Measurements from ENCODE around the gene C1orf185. TPM values are rescaled to one million over a fixed set of nuclear protein-coding genes. Genes with fewer than 3 reads are reported as not detected.

The C1orf185 gene
- total and polyA plus RNA-seq, 2 of the 4 experiments (the other 2 are of a cell fraction): not detected

GRCh38 chr1:51154776-51155175, 52.7 kb downstream of the C1orf185 start:
- TF ChIP-seq CHD1 (IDR thresholded peaks at IDR 0.05; ENCODE audit: low read depth, low read length) (no peak), MAZ (IDR thresholded peaks at IDR 0.05; ENCODE audit: borderline replicate concordance, low read depth, low read length) (no peak), FOS (IDR thresholded peaks at IDR 0.05; ENCODE audit: low read depth, low read length) (no peak)
- no peak overlapping the region for H2AK9ac ChIP-seq (replicated peaks; ENCODE audit: low read depth, low read length, poor library complexity)
- no peaks in the 10 kb centered on the region for H3K36me3 ChIP-seq (ENCODE audit: control insufficient read depth, insufficient read depth, low read length)
- no peak overlapping the region for H2BK5ac ChIP-seq (ENCODE audit: low read depth, low read length, poor library complexity, severe bottlenecking)
- H3K9me1 ChIP-seq (ENCODE audit: insufficient read depth, low read length): no peaks in the 10 kb centered on the region
- intact Hi-C loops (cut with micrococcal nuclease) (no loop called here), dilution Hi-C loops (cut with HindIII; ENCODE audit: low sequenced_read_pairs, unreplicated experiment) (no loop called here), in situ Hi-C loops (cut with MboI; ENCODE audit: low sequenced_read_pairs) (no loop called here)
- H3K27me3 ChIP-seq (ENCODE audit: control insufficient read depth, insufficient read depth, low read length): no peaks in the 10 kb centered on the region; the same call in 1 of the 2 replicates
- no peak for ATAC-seq (ENCODE audit: low read depth)
- no peak overlapping the region for H3K4me3 ChIP-seq (ENCODE audit: insufficient read depth, low read depth, low read length)
- H4K20me1 ChIP-seq (ENCODE audit: insufficient read depth, low read length): no peaks in the 10 kb centered on the region
- ChIA-PET POLR2A (ENCODE audit: unreplicated experiment) (no interaction called here), CTCF (no interaction called here)
- H2BK15ac ChIP-seq (ENCODE audit: low read depth, low read length): no peak overlapping the region
- H4K5ac ChIP-seq (ENCODE audit: low read depth, low read length): no peak overlapping the region
- DNase-seq: no peak
- H3K9me3 ChIP-seq (ENCODE audit: control insufficient read depth, insufficient read depth, low read length): peaks cover 4% of the 10 kb centered on the region
- no peak overlapping the region for H2BK120ac ChIP-seq (ENCODE audit: low read depth, low read length)
- H3K4me1 ChIP-seq (ENCODE audit: control insufficient read depth, insufficient read depth, low read length): no peaks in the 10 kb centered on the region
- no peak overlapping the region for H3K9ac ChIP-seq (ENCODE audit: low read depth, low read length)
- H3K79me1 ChIP-seq (ENCODE audit: low read depth in 1 of 2, low read length in 2 of 2): no peaks in the 10 kb centered on the region
- H3K56ac ChIP-seq (ENCODE audit: extremely low read depth, insufficient read depth, low read length): no peak overlapping the region
- H4K91ac ChIP-seq (ENCODE audit: insufficient read depth, low read depth, low read length): no peak overlapping the region
- H2BK20ac ChIP-seq (ENCODE audit: low read depth, low read length): no peak overlapping the region
- no peak overlapping the region for H3K27ac ChIP-seq (ENCODE audit: insufficient read depth, low read length)
- no peak overlapping the region for H4K8ac ChIP-seq (ENCODE audit: low read depth in 2 of 2, low read length in 2 of 2)
- no peak overlapping the region for H3K4me2 ChIP-seq (ENCODE audit: low read depth, low read length)
- H3K4ac ChIP-seq (ENCODE audit: low read depth, low read length): no peak overlapping the region
- BruUV-seq (replicated peaks): no TSS peak
- no CpG with 5 or more reads among the region's 1 CpG for WGBS, 2 experiments (ENCODE audit: extremely low coverage in 2 of 2, insufficient read length in 1 of 2)
- no peak overlapping the region for H3K18ac ChIP-seq (ENCODE audit: low read depth, low read length)
- H2AK5ac ChIP-seq (ENCODE audit: low read depth, low read length): no peak overlapping the region
- H2AFZ ChIP-seq (replicated peaks; ENCODE audit: low read length, poor library complexity): no peak overlapping the region
- no peak overlapping the region for H3K23ac ChIP-seq (ENCODE audit: low read depth, low read length)
- H3K14ac ChIP-seq (replicated peaks; ENCODE audit: low read depth, low read length): no peak overlapping the region
